HCT116 (cell line): ENCODE data around the gene CCDC86.

Source experiments
- CEBPB ChIP-seq: IDR thresholded peaks from 2 replicates; pipeline ENCODE4 v1.6.1; 2012; ENCODE audit warnings: low read depth
- EZH2 ChIP-seq: fragments of 200-600 bp; sonication (generic); IDR thresholded peaks from 2 replicates; pipeline ENCODE4 v1.6.1; 2017; ENCODE audit warnings: antibody characterized with exemption, mixed run types
- EZH2phosphoT487 ChIP-seq: fragments of 200-600 bp; IDR thresholded peaks from 2 replicates; pipeline ENCODE4 v1.6.1; 2018; ENCODE audit warnings: antibody characterized with exemption, borderline replicate concordance
- POLR2A ChIP-seq: IDR thresholded peaks from 2 replicates; pipeline ENCODE4 v1.7.0; 2011; ENCODE audit warnings: borderline replicate concordance; ENCODE audit not compliant: insufficient read depth, insufficient read length; ENCODE audit errors: extremely low read depth
- POLR2AphosphoS5 ChIP-seq: IDR thresholded peaks from 2 replicates; pipeline ENCODE4 v1.6.1; 2011; ENCODE audit warnings: mild to moderate bottlenecking, low read depth, low read length, moderate library complexity
- RAD21 ChIP-seq: IDR thresholded peaks from 2 replicates; pipeline ENCODE4 v1.6.1; 2012; ENCODE audit warnings: low read depth, mild to moderate bottlenecking
- SIN3A ChIP-seq: IDR thresholded peaks from 2 replicates; pipeline ENCODE4 v1.6.1; 2012; ENCODE audit warnings: low read depth
- SP1 ChIP-seq: IDR thresholded peaks from 2 replicates; pipeline ENCODE4 v1.6.1; 2012; ENCODE audit warnings: low read depth
- TCF7L2 ChIP-seq: IDR thresholded peaks from 2 replicates; pipeline ENCODE4 v1.7.0; 2011; ENCODE audit warnings: borderline replicate concordance, inconsistent platforms; ENCODE audit not compliant: insufficient read depth, insufficient read length; ENCODE audit errors: extremely low read depth
- YY1 ChIP-seq: IDR thresholded peaks from 2 replicates; pipeline ENCODE4 v1.6.1; 2011; ENCODE audit warnings: low read length, low read depth, moderate library complexity, mild to moderate bottlenecking; ENCODE audit not compliant: insufficient replicate concordance; ENCODE audit errors: extremely low read depth
- ZNF274 ChIP-seq: fragments of 200-500 bp; sonication (Bioruptor generic); IDR thresholded peaks from 2 replicates; pipeline ENCODE4 v1.6.1; 2014; ENCODE audit warnings: mild to moderate bottlenecking, low read depth, low read length, inconsistent platforms
- TF ChIP-seq, protein P1 (sequence below): IDR thresholded peaks from 2 replicates; pipeline ENCODE4 v1.6.1; 2012
- TF ChIP-seq, protein P2 (sequence below), 3 experiments: fragments of 200-600 bp in 1 of 3; sonication (generic) in 1 of 3; IDR thresholded peaks in 2 of 3; conservative IDR thresholded peaks in 1 of 3; 2 replicates each; pipeline ENCODE4 v1.5.1; 2012 to 2017; ENCODE audit warnings: low read depth in 2 of 3, low read length in 2 of 3, antibody characterized with exemption in 1 of 3, borderline replicate concordance in 1 of 3, control low read depth in 1 of 3, mild to moderate bottlenecking in 1 of 3, mixed read lengths in 1 of 3, mixed run types in 1 of 3, moderate library complexity in 1 of 3; ENCODE audit not compliant: insufficient read depth in 1 of 3
- TF ChIP-seq, protein P3 (sequence below): IDR thresholded peaks from 2 replicates; pipeline ENCODE4 v1.6.1; 2012; ENCODE audit warnings: low read depth

DNA sequence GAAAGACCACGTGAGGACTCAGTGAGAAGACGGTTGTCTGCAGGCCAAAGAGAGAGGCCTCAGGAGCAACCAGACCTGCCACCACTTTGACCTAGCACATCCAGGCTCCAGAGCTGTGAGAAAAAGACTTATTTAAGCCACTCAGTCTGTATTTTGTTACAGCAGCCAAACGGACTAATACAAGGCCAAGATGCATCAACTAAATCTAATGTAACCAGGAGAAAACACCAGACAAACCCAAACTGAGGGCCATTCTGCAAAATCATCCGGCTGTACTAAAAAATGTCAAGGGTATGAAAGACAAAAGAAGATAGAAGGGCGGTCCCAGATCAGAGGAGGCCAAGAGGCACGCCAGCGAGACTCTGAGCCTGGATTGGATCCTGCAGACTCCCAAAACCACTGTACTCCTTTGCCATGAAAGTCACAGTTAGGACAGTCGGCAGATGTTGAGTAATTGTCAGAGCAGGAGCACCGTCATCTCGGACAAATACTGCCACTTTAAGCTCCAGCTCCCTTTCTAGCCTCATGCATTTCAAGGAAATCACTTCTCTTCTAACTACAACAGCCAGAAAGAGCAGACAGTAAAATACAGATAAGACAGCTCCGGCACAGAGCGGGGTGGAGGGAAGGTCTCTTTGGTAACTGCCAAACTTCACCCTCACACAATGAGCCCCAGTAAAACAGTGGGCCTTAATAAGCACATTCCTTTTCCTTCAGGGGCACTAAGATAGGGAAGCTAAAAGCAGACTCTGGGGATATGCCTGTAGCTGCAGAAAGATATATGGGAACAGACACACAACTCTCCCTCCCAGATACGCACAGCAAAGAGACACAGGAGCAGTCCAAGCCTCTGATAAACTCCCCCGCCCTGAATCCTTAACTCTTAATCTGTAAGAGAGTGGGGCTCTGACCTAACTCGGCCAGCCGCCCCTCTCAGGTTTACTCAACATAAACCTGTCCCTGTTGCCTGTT, 21.9 kb downstream of the CCDC86 start:
- TF ChIP-seq EZH2phosphoT487 = no peak
- no peak for TF ChIP-seq SP1
- TF ChIP-seq, protein P1, sequence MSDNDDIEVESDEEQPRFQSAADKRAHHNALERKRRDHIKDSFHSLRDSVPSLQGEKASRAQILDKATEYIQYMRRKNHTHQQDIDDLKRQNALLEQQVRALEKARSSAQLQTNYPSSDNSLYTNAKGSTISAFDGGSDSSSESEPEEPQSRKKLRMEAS = no peak
- TF ChIP-seq POLR2A = no peak
- TF ChIP-seq, protein P2, sequence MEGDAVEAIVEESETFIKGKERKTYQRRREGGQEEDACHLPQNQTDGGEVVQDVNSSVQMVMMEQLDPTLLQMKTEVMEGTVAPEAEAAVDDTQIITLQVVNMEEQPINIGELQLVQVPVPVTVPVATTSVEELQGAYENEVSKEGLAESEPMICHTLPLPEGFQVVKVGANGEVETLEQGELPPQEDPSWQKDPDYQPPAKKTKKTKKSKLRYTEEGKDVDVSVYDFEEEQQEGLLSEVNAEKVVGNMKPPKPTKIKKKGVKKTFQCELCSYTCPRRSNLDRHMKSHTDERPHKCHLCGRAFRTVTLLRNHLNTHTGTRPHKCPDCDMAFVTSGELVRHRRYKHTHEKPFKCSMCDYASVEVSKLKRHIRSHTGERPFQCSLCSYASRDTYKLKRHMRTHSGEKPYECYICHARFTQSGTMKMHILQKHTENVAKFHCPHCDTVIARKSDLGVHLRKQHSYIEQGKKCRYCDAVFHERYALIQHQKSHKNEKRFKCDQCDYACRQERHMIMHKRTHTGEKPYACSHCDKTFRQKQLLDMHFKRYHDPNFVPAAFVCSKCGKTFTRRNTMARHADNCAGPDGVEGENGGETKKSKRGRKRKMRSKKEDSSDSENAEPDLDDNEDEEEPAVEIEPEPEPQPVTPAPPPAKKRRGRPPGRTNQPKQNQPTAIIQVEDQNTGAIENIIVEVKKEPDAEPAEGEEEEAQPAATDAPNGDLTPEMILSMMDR (IDR thresholded peaks at IDR 0.05 in 2 of 3, conservative IDR thresholded peaks at IDR 0.05 in 1 of 3; ENCODE audit: borderline replicate concordance in 1 of 3, insufficient read depth in 1 of 3, low read depth in 2 of 3, low read length in 2 of 3) = no peak
- no peak for TF ChIP-seq CEBPB
- TF ChIP-seq POLR2AphosphoS5 = no peak
- no peak for TF ChIP-seq ZNF274
- TF ChIP-seq, protein P3, sequence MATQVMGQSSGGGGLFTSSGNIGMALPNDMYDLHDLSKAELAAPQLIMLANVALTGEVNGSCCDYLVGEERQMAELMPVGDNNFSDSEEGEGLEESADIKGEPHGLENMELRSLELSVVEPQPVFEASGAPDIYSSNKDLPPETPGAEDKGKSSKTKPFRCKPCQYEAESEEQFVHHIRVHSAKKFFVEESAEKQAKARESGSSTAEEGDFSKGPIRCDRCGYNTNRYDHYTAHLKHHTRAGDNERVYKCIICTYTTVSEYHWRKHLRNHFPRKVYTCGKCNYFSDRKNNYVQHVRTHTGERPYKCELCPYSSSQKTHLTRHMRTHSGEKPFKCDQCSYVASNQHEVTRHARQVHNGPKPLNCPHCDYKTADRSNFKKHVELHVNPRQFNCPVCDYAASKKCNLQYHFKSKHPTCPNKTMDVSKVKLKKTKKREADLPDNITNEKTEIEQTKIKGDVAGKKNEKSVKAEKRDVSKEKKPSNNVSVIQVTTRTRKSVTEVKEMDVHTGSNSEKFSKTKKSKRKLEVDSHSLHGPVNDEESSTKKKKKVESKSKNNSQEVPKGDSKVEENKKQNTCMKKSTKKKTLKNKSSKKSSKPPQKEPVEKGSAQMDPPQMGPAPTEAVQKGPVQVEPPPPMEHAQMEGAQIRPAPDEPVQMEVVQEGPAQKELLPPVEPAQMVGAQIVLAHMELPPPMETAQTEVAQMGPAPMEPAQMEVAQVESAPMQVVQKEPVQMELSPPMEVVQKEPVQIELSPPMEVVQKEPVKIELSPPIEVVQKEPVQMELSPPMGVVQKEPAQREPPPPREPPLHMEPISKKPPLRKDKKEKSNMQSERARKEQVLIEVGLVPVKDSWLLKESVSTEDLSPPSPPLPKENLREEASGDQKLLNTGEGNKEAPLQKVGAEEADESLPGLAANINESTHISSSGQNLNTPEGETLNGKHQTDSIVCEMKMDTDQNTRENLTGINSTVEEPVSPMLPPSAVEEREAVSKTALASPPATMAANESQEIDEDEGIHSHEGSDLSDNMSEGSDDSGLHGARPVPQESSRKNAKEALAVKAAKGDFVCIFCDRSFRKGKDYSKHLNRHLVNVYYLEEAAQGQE = no peak
- TF ChIP-seq RAD21 = no peak
- no peak for TF ChIP-seq EZH2
- no peak for TF ChIP-seq TCF7L2
- no peak for TF ChIP-seq YY1
- TF ChIP-seq SIN3A = no peak
